Fibroblast of villous mesenchyme (primary cell): Measurements from ENCODE around the gene COA3. TPM values are rescaled to one million over a fixed set of nuclear protein-coding genes. Genes with fewer than 3 reads are reported as not detected.

Experiments used
- DNase-seq: peaks from one replicate; pipeline ENCODE4 v3.0.0-alpha.2; 2010; ENCODE audit warnings: low read depth
- H3K4me3 ChIP-seq: 2 replicates; pipeline ENCODE4 v1.5.1; 2011; ENCODE audit warnings: low read depth, mild to moderate bottlenecking, low read length
- CTCF ChIP-seq: IDR thresholded peaks from 2 replicates; pipeline ENCODE4 v1.5.1; 2012; ENCODE audit warnings: low read depth, mild to moderate bottlenecking, low read length; ENCODE audit not compliant: insufficient read depth
- total RNA-seq: library from RNA; depleted of rRNA; stranded (reverse); fragments of >200 nt; gene quantifications from 2 replicates; pipeline ENCODE4 v1.2.3, GENCODE V29; 2012

COA3 gene
- total RNA-seq, 1 donor, result 52.2 TPM

GRCh38 chr17:42783062-42783790 is 15.3 kb downstream of the COA3 start:
- DNase-seq, result peak; percentile 59
- TF ChIP-seq CTCF, result no peak
- no peak overlapping the region for H3K4me3 ChIP-seq

- H3K4me3 ChIP-seq, result peak overlapping the region; percentile 63
- DNase-seq, result no peak
- no peak for TF ChIP-seq CTCF
Observed at GRCh38 chr17:42782166-42783061, 16.1 kb downstream of the COA3 start.

GRCh38 chr17:42781639-42782165 is 16.8 kb downstream of the COA3 start:
- no peak for TF ChIP-seq CTCF
- peak overlapping the region; percentile 63 for H3K4me3 ChIP-seq
- DNase-seq, result no peak

GRCh38 chr17:42780851-42781638 is 17.5 kb downstream of the COA3 start:
- H3K4me3 ChIP-seq, result peak overlapping the region; percentile 63
- DNase-seq, result no peak
- TF ChIP-seq CTCF, result no peak

GRCh38 chr17:42779936-42780850 is 18.3 kb downstream of the COA3 start, which contains the start of gene WNK4:
WNK4 (plus strand) TSS chr17:42780610; CDS start chr17:42780699, 89 bp downstream.
- H3K4me3 ChIP-seq, result peak within 1 kb of the TSS; percentile 63
- DNase-seq, result peak; percentile 37
- TF ChIP-seq CTCF, result no peak
